ENCODE data around the gene TRIM31.

TRIM31 gene

GRCh38 chr6:30112402-30112994 is 392 bp downstream of the TRIM31 start:
- no peak for DNase-seq

GRCh38 chr6:30111266-30111856 is 1.5 kb downstream of the TRIM31 start:
- DNase-seq: no peak

- DNase-seq: no peak
Observed at GRCh38 chr6:30104661-30105060, 8.2 kb downstream of the TRIM31 start.

GRCh38 chr6:30103872-30104179 is 9.1 kb downstream of the TRIM31 start:
- no peak for DNase-seq

GRCh38 chr6:30102970-30103871 is 9.7 kb downstream of the TRIM31 start:
- DNase-seq: peak; percentile 21

GRCh38 chr6:30102414-30102969 is 10.4 kb downstream of the TRIM31 start:
- DNase-seq: no peak

- peak; percentile 7 for DNase-seq
Observed at GRCh38 chr6:30101444-30102413, 11.2 kb downstream of the TRIM31 start.

- DNase-seq: no peak
Observed at GRCh38 chr6:30100585-30101443, 12.1 kb downstream of the TRIM31 start.

GRCh38 chr6:30100154-30100553 is 12.7 kb downstream of the TRIM31 start:
- DNase-seq: no peak

GRCh38 chr6:30097902-30098768 is 14.8 kb downstream of the TRIM31 start:
- no peak for DNase-seq

GRCh38 chr6:30096829-30097228 is 16.1 kb downstream of the TRIM31 start:
- DNase-seq: no peak

GRCh38 chr6:30093951-30094661 is 18.8 kb downstream of the TRIM31 start:
- no peak for DNase-seq

GRCh38 chr6:30092852-30093543 is 19.9 kb downstream of the TRIM31 start:
- DNase-seq: no peak

- DNase-seq: no peak
Observed at GRCh38 chr6:30091577-30092381, 21.1 kb downstream of the TRIM31 start.

- DNase-seq: no peak
Observed at GRCh38 chr6:30087876-30088275, 25.0 kb downstream of the TRIM31 start.

- DNase-seq: no peak
Observed at GRCh38 chr6:30077218-30077617, 35.7 kb downstream of the TRIM31 start.

GRCh38 chr6:30075790-30076732 is 36.8 kb downstream of the TRIM31 start:
- no peak for DNase-seq

Data from NCI-H2107 (cell line).